T-helper 1 cell (primary cell): Measurements from ENCODE around the gene ID4.

Experiments
- DNase-seq, 5 donors: peaks; one replicate each; pipeline ENCODE4 v3.0.0-alpha.2; 2012 to 2020
- total RNA-seq, 4 donors: gene quantifications; one replicate each; lab custom pipeline; 2026; lab: John Stamatoyannopoulos, UW

The ID4 gene
- 0 to 0.08 (median 0) reads per million in 4 donors for total RNA-seq

GRCh38 chr6:19836799-19837510 is at the start of gene ID4:
TSS of gene ID4 (plus strand) at chr6:19837370. CDS start at chr6:19837755, 385 bp downstream.
- DNase-seq = no peak

GRCh38 chr6:19788686-19789085 is 48.5 kb upstream of the ID4 start:
- DNase-seq = no peak

GRCh38 chr6:19789100-19789803 is 47.9 kb upstream of the ID4 start:
- DNase-seq = no peak

- DNase-seq = no peak
Measured at GRCh38 chr6:19791267-19791666, 45.9 kb upstream of the ID4 start.

- DNase-seq = no peak
Measured at GRCh38 chr6:19795211-19795610, 42.0 kb upstream of the ID4 start.

GRCh38 chr6:19796452-19796851 is 40.7 kb upstream of the ID4 start:
- DNase-seq = no peak

GRCh38 chr6:19798362-19798761 is 38.8 kb upstream of the ID4 start:
- no peak for DNase-seq

GRCh38 chr6:19802656-19803055 is 34.5 kb upstream of the ID4 start:
- DNase-seq = no peak

GRCh38 chr6:19803331-19804204 is 33.6 kb upstream of the ID4 start:
- DNase-seq = no peak

GRCh38 chr6:19804205-19805128 is 32.7 kb upstream of the ID4 start:
- DNase-seq = peak in 2 of 5 donors; percentile 5 to 64

- no peak for DNase-seq
Measured at GRCh38 chr6:19805129-19805481, 32.1 kb upstream of the ID4 start.

- no peak for DNase-seq
Measured at GRCh38 chr6:19806971-19807396, 30.2 kb upstream of the ID4 start.

GRCh38 chr6:19811397-19812079 is 25.6 kb upstream of the ID4 start:
- no peak for DNase-seq

- DNase-seq = no peak
Measured at GRCh38 chr6:19812512-19813119, 24.6 kb upstream of the ID4 start.

- no peak for DNase-seq
Measured at GRCh38 chr6:19818805-19819204, 18.4 kb upstream of the ID4 start.

GRCh38 chr6:19824058-19824807 is 12.9 kb upstream of the ID4 start:
- no peak for DNase-seq

GRCh38 chr6:19827247-19827646 is 9.9 kb upstream of the ID4 start:
- no peak for DNase-seq

- DNase-seq = no peak
Measured at GRCh38 chr6:19827903-19828302, 9.3 kb upstream of the ID4 start.

- no peak for DNase-seq
Measured at GRCh38 chr6:19830171-19830570, 7.0 kb upstream of the ID4 start.

- DNase-seq = no peak
Measured at GRCh38 chr6:19831358-19831757, 5.8 kb upstream of the ID4 start.
